IMR-90 (cell line): ENCODE measurements around the gene ZMYND10. TPM values are rescaled to one million over a fixed set of nuclear protein-coding genes. Genes with fewer than 3 reads are reported as not detected.
A peak's percentile ranks its signal among the peaks of the same experiment; 100 is the strongest.

Experiments used
- ATAC-seq: fragments of 200-7000 bp; cut with Tn5 transposase; 2 replicates; pipeline ENCODE4 v1.9.1; 2020; ENCODE audit warnings: low read depth, mild to moderate bottlenecking, moderate library complexity
- BruUV-seq: library from RNA; stranded (reverse); fragments of 400-500 nt; replicated peaks from 2 replicates; lab custom pipeline; 2021; lab: Mats Ljungman, UMichigan
- CTCF ChIA-PET: fragments of 300-600 bp; formaldehyde crosslinking; extraction: SDS; loops from one replicate; lab custom pipeline; 2021; ENCODE audit warnings: antibody characterized with exemption; lab: Yijun Ruan, JAX
- POLR2A ChIA-PET: fragments of 300-600 bp; sonication (Branson Sonifier 250); formaldehyde crosslinking; loops from one replicate; lab custom pipeline; 2022; ENCODE audit warnings: antibody characterized with exemption; ENCODE audit not compliant: unreplicated experiment; lab: Charles Lee
- DNase-seq: peaks from one replicate; pipeline ENCODE4 v3.0.0; 2013
- H2AFZ ChIP-seq: replicated peaks from 2 replicates; pipeline ENCODE3; 2013; ENCODE audit warnings: low read length, mild to moderate bottlenecking; ENCODE audit not compliant: poor library complexity
- H2AK5ac ChIP-seq: 2 replicates; pipeline ENCODE4 v1.6.1; 2013; ENCODE audit warnings: low read depth, low read length, inconsistent platforms
- H2AK9ac ChIP-seq: replicated peaks from 2 replicates; pipeline ENCODE3; 2013; ENCODE audit warnings: mild to moderate bottlenecking, low read depth, low read length, moderate library complexity; ENCODE audit not compliant: poor library complexity
- H2BK120ac ChIP-seq: 2 replicates; pipeline ENCODE4 v1.6.1; 2013; ENCODE audit warnings: low read depth, low read length, inconsistent platforms
- H2BK15ac ChIP-seq: 3 replicates; pipeline ENCODE4 v1.6.1; 2013; ENCODE audit warnings: low read depth, low read length, inconsistent platforms
- H2BK20ac ChIP-seq: 2 replicates; pipeline ENCODE4 v1.6.1; 2013; ENCODE audit warnings: low read depth, mild to moderate bottlenecking, inconsistent platforms, low read length, moderate library complexity
- H2BK5ac ChIP-seq: 2 replicates; pipeline ENCODE4 v1.6.1; 2013; ENCODE audit warnings: mild to moderate bottlenecking, low read depth, low read length, inconsistent platforms; ENCODE audit not compliant: poor library complexity, severe bottlenecking
- H3K14ac ChIP-seq: replicated peaks from 2 replicates; pipeline ENCODE4 v1.6.1; 2013; ENCODE audit warnings: low read depth, low read length, inconsistent platforms
- H3K18ac ChIP-seq: 2 replicates; pipeline ENCODE4 v1.6.1; 2013; ENCODE audit warnings: low read depth, low read length, control low read depth
- H3K23ac ChIP-seq: 2 replicates; pipeline ENCODE4 v1.6.1; 2013; ENCODE audit warnings: low read depth, low read length, inconsistent platforms
- H3K27ac ChIP-seq: 2 replicates; pipeline ENCODE4 v1.5.1; 2013; ENCODE audit warnings: mild to moderate bottlenecking, control low read depth, low read length; ENCODE audit not compliant: insufficient read depth
- H3K27me3 ChIP-seq: 2 replicates; pipeline ENCODE4 v1.6.1; 2013; ENCODE audit warnings: low read length; ENCODE audit not compliant: control insufficient read depth, insufficient read depth
- H3K36me3 ChIP-seq: 2 replicates; pipeline ENCODE4 v1.6.1; 2013; ENCODE audit warnings: low read length, mixed read lengths; ENCODE audit not compliant: control insufficient read depth, insufficient read depth
- H3K4ac ChIP-seq: 2 replicates; pipeline ENCODE4 v1.6.1; 2013; ENCODE audit warnings: low read depth, low read length, inconsistent platforms
- H3K4me1 ChIP-seq: 2 replicates; pipeline ENCODE4 v1.6.1; 2013; ENCODE audit warnings: low read length, mixed read lengths; ENCODE audit not compliant: control insufficient read depth, insufficient read depth
- H3K4me2 ChIP-seq: 2 replicates; pipeline ENCODE4 v1.6.1; 2013; ENCODE audit warnings: low read depth, mild to moderate bottlenecking, control low read depth, low read length, moderate library complexity
- H3K4me3 ChIP-seq: 2 replicates; pipeline ENCODE4 v1.5.1; 2013; ENCODE audit warnings: low read depth, mild to moderate bottlenecking, control low read depth, low read length, moderate library complexity; ENCODE audit not compliant: insufficient read depth
- H3K56ac ChIP-seq: 2 replicates; pipeline ENCODE4 v1.6.1; 2013; ENCODE audit warnings: low read length, inconsistent platforms; ENCODE audit not compliant: insufficient read depth; ENCODE audit errors: extremely low read depth
- H3K79me1 ChIP-seq, 2 experiments: 2 replicates each; pipeline ENCODE4 v1.6.1; 2013; ENCODE audit warnings: low read length in 2 of 2, inconsistent platforms in 1 of 2, low read depth in 1 of 2
- H3K9ac ChIP-seq: 2 replicates; pipeline ENCODE4 v1.6.1; 2013; ENCODE audit warnings: low read depth, low read length, control low read depth
- H3K9me1 ChIP-seq: 2 replicates; pipeline ENCODE4 v1.6.1; 2013; ENCODE audit warnings: low read length, inconsistent platforms; ENCODE audit not compliant: insufficient read depth
- H3K9me3 ChIP-seq: 2 replicates; pipeline ENCODE4 v1.6.1; 2013; ENCODE audit warnings: low read length; ENCODE audit not compliant: control insufficient read depth, insufficient read depth
- H4K20me1 ChIP-seq: 2 replicates; pipeline ENCODE4 v1.6.1; 2013; ENCODE audit warnings: low read length, inconsistent platforms; ENCODE audit not compliant: insufficient read depth
- H4K5ac ChIP-seq: 2 replicates; pipeline ENCODE4 v1.6.1; 2013; ENCODE audit warnings: mild to moderate bottlenecking, low read depth, low read length, control low read depth
- H4K8ac ChIP-seq, 2 experiments: 2 replicates each; pipeline ENCODE4 v1.6.1; 2013; ENCODE audit warnings: low read depth in 2 of 2, low read length in 2 of 2, control low read depth in 1 of 2, inconsistent platforms in 1 of 2
- H4K91ac ChIP-seq: 2 replicates; pipeline ENCODE4 v1.6.1; 2013; ENCODE audit warnings: low read depth, low read length, inconsistent platforms; ENCODE audit not compliant: insufficient read depth
- FOS ChIP-seq: fragments of 150-350 bp; IDR thresholded peaks from 2 replicates; pipeline ENCODE4 v1.6.1; 2016; ENCODE audit warnings: low read depth, low read length
- RFX5 ChIP-seq: IDR thresholded peaks from 2 replicates; pipeline ENCODE4 v1.8.0; 2012; ENCODE audit warnings: low read depth, mild to moderate bottlenecking, low read length, moderate library complexity
- WGBS, 2 experiments: methylation state at CpG; one replicate each; pipeline versions ENCODE4 v1.1.5 to v1.1.7; 2013; ENCODE audit warnings: missing lambda C conversion rate in 2 of 2; ENCODE audit not compliant: insufficient read length in 1 of 2; ENCODE audit errors: extremely low coverage in 2 of 2; 5-methylcytosine and 5-hydroxymethylcytosine counted together
- dilution Hi-C: fragments of 300-500 bp; cut with HindIII; formaldehyde crosslinking; loops from one replicate; pipeline ENCODE4 v1.14.3; 2018; ENCODE audit warnings: low sequenced_read_pairs; ENCODE audit not compliant: unreplicated experiment
- in situ Hi-C: fragments of 300-500 bp; cut with MboI; formaldehyde crosslinking; loops from 3 replicates; pipeline ENCODE4 v1.14.3; 2019; ENCODE audit warnings: low sequenced_read_pairs, inconsistent platforms, mixed read lengths
- intact Hi-C: fragments of 100-400 bp; cut with micrococcal nuclease; formaldehyde crosslinking; loops from 2 replicates; pipeline ENCODE4 v1.10.0; 2022
- polyA plus RNA-seq, 3 experiments: library from polyadenylated mRNA; depleted of rRNA; stranded (reverse); fragments of >200 nt; gene quantifications; 2 replicates each; pipeline ENCODE4 v1.2.3, GENCODE V29; 2012; ENCODE audit warnings: low replicate concordance in 1 of 3
- total RNA-seq: library from RNA; depleted of rRNA; stranded (reverse); fragments of >200 nt; gene quantifications from 2 replicates; pipeline ENCODE4 v1.2.3, GENCODE V29; 2012

The ZMYND10 gene
- total and polyA plus RNA-seq, 2 of the 4 experiments (the other 2 are of a cell fraction) = 1.1 to 1.4 TPM

DNA sequence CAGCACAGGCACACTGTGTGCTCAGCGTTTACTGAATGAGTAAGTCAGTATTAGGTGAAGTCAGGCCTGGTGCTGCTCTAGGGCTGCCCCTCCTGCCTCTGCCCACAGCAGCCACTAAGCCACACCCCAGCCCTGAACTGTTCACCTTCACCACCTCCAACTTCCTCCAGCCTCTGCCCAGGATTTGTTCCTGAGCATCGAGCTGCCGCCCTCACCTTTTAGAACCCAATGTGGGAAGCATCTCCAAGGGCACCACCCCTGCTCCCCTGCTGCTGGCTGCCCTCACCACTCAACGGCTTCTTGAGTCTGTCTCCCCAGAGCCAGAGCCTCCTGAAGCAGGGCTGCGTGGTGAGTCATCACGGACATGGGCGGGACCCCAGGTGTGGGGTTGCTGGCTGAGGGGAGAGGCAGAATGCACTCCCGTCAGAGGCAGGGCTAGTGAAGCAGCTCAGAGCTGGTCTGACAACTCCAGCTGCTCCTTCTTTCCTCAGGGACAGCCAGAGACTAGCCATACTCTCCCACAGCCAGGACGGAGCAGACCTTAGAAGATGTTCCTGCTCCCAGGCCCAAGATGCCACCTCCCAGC, 28.8 kb downstream of the ZMYND10 start:
- ChIA-PET POLR2A (no interaction called here), CTCF (no interaction called here)
- dilution Hi-C loops (no loop called here), intact Hi-C loops (no loop called here), in situ Hi-C loops (no loop called here)
- Histone ChIP-seq H3K4ac (no peak overlapping the region; the same call in 1 of the 2 replicates), H3K4me1 (peaks cover 16% of the 10 kb centered on the region), H3K36me3 (peaks cover 38% of the 10 kb centered on the region), H3K9me3 (no peaks in the 10 kb centered on the region), H2AK5ac (no peak overlapping the region), H3K56ac (no peak overlapping the region), H2AFZ (no peak overlapping the region), H3K9ac (no peak overlapping the region), H3K27me3 (no peaks in the 10 kb centered on the region), H2BK20ac (no peak overlapping the region), H3K9me1 (peaks cover 23% of the 10 kb centered on the region), H2BK5ac (no peak overlapping the region), H3K4me2 (no peak overlapping the region), H4K91ac (no peak overlapping the region), H3K18ac (no peak overlapping the region), H2BK120ac (no peak overlapping the region), H4K5ac (no peak overlapping the region), H4K20me1 (0 out of 2 replicates have a peak, but pooled peaks cover 18% of the 10 kb centered on the region), H3K27ac (no peak overlapping the region), H3K79me1 (peaks cover 29 to 51% of the 10 kb centered on the region in 2 experiments), H2AK9ac (peak overlapping the region; percentile 68), H2BK15ac (no peak overlapping the region), H3K4me3 (no peak overlapping the region), H3K14ac (no peak overlapping the region), H3K23ac (no peak overlapping the region), H4K8ac (no peak overlapping the region)
- ATAC-seq = no peak
- peak; percentile 28 for DNase-seq
- WGBS, 2 experiments = no CpG with 5 or more reads among the region's 9 CpGs
- BruUV-seq = no TSS peak
- no peak for TF ChIP-seq RFX5
- TF ChIP-seq FOS = 0 out of 2 replicates have a peak, but pooled peaks have one; percentile 5
